ENCODE data around the gene PABPC1L. TPM values are rescaled to one million over a fixed set of nuclear protein-coding genes. Genes with fewer than 3 reads are reported as not detected.

PABPC1L gene
- total and polyA plus RNA-seq, 2 of the 13 experiments (the other 11 are each of a cell fraction or from before 2014, with no cell fraction given) = 30.8 to 252 TPM

- TF ChIP-seq KLF11 (CRISPR knock-in tag; IDR thresholded peaks at IDR 0.05) = no peak; the same call in 1 of the 2 replicates
- no peak for TF ChIP-seq HMGXB3 (CRISPR knock-in tag; IDR thresholded peaks at IDR 0.05; ENCODE audit: borderline replicate concordance)
- TF ChIP-seq TCF12 (IDR thresholded peaks at IDR 0.05) = no peak
- no peak for TF ChIP-seq TCF12 (CRISPR knock-in tag; IDR thresholded peaks at IDR 0.05)
- no peak; the same call in 1 of the 2 replicates for TF ChIP-seq JDP2 (CRISPR knock-in tag; IDR thresholded peaks at IDR 0.05; ENCODE audit: borderline replicate concordance)
- TF ChIP-seq PHF21A (CRISPR knock-in tag; IDR thresholded peaks at IDR 0.05) = peak; percentile 68
- peak; percentile 97 for TF ChIP-seq ZFP91 (CRISPR knock-in tag; IDR thresholded peaks at IDR 0.05; ENCODE audit: borderline replicate concordance)
- 0 out of 2 replicates have a peak, but pooled peaks have one; percentile 78 for TF ChIP-seq ZNF775 (CRISPR knock-in tag; IDR thresholded peaks at IDR 0.05; ENCODE audit: borderline replicate concordance)
- peak; percentile 45; the same call in 1 of the 2 replicates for TF ChIP-seq ZSCAN22 (CRISPR knock-in tag; IDR thresholded peaks at IDR 0.05)
- TF ChIP-seq ZNF510 (CRISPR knock-in tag; IDR thresholded peaks at IDR 0.05; ENCODE audit: low read depth) = peak; percentile 73; the same call in 1 of the 2 replicates
- TF ChIP-seq PRDM4 (CRISPR knock-in tag; IDR thresholded peaks at IDR 0.05; ENCODE audit: borderline replicate concordance) = no peak; the same call in 1 of the 2 replicates
- TF ChIP-seq ZNF12 (CRISPR knock-in tag; IDR thresholded peaks at IDR 0.05) = peak; percentile 30; the same call in 1 of the 2 replicates
- TF ChIP-seq PAWR (CRISPR knock-in tag; IDR thresholded peaks at IDR 0.05; ENCODE audit: borderline replicate concordance) = 0 out of 2 replicates have a peak, but pooled peaks have one; percentile 98
- TF ChIP-seq TEAD3 (CRISPR knock-in tag; optimal IDR thresholded peaks at IDR 0.05; ENCODE audit: borderline replicate concordance) = peak; percentile 32
- no peak; the same call in 1 of the 2 replicates for TF ChIP-seq BRCA1 (CRISPR knock-in tag; IDR thresholded peaks at IDR 0.05)
- TF ChIP-seq SAFB2 (CRISPR knock-in tag; IDR thresholded peaks at IDR 0.05; ENCODE audit: borderline replicate concordance, low read depth) = no peak
- 0 out of 2 replicates have a peak, but pooled peaks have one; percentile 15 for TF ChIP-seq FOXP4 (CRISPR knock-in tag; IDR thresholded peaks at IDR 0.05)
Measured at GRCh38 chr20:44909872-44910689, at the start of gene PABPC1L (continued).

Measured in HepG2 (cell line).